PFSK-1 (cell line): ENCODE measurements around the gene DISP3.

ENCODE experiments used
- FOXP2 ChIP-seq: optimal IDR thresholded peaks from 2 replicates; pipeline ENCODE3; 2011; ENCODE audit warnings: borderline replicate concordance, control low read depth, inconsistent platforms; ENCODE audit not compliant: insufficient read depth; ENCODE audit errors: extremely low read length, extremely low read depth
- POLR2AphosphoS5 ChIP-seq: IDR thresholded peaks from 2 replicates; pipeline ENCODE4 v1.6.1; 2012; ENCODE audit warnings: low read depth, mild to moderate bottlenecking, control low read depth, low read length, moderate library complexity
- SIN3A ChIP-seq: IDR thresholded peaks from 2 replicates; pipeline ENCODE4 v1.6.1; 2012; ENCODE audit warnings: mild to moderate bottlenecking, low read length, moderate library complexity, borderline replicate concordance; ENCODE audit not compliant: insufficient read depth
- TAF1 ChIP-seq: IDR thresholded peaks from 2 replicates; pipeline ENCODE4 v1.6.1; 2012; ENCODE audit warnings: low read length, control low read depth, borderline replicate concordance; ENCODE audit not compliant: insufficient read depth
- TF ChIP-seq, protein P1 (sequence below), 2 experiments: IDR thresholded peaks; 2 replicates each; pipeline versions ENCODE4 v1.6.1 to v1.8.0; 2011 to 2012; ENCODE audit warnings: low read depth in 2 of 2, low read length in 2 of 2, control low read depth in 1 of 2, inconsistent platforms in 1 of 2, mild to moderate bottlenecking in 1 of 2, moderate library complexity in 1 of 2; ENCODE audit not compliant: insufficient read depth in 1 of 2

Gene DISP3

DNA sequence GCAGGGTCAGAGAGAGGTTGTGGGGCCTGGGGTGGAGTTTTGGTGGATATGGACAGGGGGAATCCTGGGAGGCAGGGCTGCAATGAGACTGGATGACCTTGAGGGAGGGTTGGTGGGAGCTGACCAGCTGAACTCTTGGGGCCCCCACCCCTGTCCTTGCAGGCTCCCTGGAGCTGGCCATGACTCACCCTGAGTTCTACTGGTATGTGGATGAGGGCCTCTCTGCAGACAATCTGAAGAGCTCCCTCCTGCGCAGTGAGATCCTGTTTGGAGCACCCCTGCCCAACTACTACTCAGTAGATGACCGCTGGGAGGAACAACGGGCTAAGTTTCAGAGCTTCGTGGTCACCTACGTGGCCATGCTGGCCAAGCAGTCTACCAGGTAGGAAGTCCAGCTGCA is 23.6 kb downstream of the DISP3 start:
- no peak for TF ChIP-seq POLR2AphosphoS5
- no peak for TF ChIP-seq FOXP2
- TF ChIP-seq, protein P1, sequence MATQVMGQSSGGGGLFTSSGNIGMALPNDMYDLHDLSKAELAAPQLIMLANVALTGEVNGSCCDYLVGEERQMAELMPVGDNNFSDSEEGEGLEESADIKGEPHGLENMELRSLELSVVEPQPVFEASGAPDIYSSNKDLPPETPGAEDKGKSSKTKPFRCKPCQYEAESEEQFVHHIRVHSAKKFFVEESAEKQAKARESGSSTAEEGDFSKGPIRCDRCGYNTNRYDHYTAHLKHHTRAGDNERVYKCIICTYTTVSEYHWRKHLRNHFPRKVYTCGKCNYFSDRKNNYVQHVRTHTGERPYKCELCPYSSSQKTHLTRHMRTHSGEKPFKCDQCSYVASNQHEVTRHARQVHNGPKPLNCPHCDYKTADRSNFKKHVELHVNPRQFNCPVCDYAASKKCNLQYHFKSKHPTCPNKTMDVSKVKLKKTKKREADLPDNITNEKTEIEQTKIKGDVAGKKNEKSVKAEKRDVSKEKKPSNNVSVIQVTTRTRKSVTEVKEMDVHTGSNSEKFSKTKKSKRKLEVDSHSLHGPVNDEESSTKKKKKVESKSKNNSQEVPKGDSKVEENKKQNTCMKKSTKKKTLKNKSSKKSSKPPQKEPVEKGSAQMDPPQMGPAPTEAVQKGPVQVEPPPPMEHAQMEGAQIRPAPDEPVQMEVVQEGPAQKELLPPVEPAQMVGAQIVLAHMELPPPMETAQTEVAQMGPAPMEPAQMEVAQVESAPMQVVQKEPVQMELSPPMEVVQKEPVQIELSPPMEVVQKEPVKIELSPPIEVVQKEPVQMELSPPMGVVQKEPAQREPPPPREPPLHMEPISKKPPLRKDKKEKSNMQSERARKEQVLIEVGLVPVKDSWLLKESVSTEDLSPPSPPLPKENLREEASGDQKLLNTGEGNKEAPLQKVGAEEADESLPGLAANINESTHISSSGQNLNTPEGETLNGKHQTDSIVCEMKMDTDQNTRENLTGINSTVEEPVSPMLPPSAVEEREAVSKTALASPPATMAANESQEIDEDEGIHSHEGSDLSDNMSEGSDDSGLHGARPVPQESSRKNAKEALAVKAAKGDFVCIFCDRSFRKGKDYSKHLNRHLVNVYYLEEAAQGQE (IDR thresholded peaks at IDR 0.05; ENCODE audit: insufficient read depth in 1 of 2, low read depth in 2 of 2, low read length in 2 of 2) = no peak
- no peak for TF ChIP-seq TAF1
- TF ChIP-seq SIN3A = no peak

DNA sequence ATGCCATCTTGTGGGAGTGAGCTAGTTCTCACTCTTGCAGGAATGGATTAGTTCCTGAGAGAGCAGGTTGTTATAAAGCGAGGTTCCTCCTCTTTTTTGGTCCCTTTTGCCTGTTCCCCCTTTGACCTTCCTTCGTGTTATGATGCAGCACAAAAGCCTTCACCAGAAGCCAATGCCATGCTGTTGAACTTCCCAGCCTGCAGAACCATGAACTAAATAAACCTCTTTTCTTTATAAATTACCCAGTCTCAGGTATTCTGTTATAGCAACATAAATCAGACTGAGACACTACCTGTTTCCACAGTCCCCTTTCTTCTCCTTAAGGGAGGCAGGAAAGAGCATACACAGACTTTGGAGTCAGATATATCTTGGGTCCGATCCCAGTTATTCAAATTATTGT is 25.6 kb downstream of the DISP3 start:
- no peak for TF ChIP-seq SIN3A
- TF ChIP-seq, protein P1 (IDR thresholded peaks at IDR 0.05; ENCODE audit: insufficient read depth in 1 of 2, low read depth in 2 of 2, low read length in 2 of 2) = no peak
- no peak for TF ChIP-seq POLR2AphosphoS5
- no peak for TF ChIP-seq TAF1
- TF ChIP-seq FOXP2 = no peak

DNA sequence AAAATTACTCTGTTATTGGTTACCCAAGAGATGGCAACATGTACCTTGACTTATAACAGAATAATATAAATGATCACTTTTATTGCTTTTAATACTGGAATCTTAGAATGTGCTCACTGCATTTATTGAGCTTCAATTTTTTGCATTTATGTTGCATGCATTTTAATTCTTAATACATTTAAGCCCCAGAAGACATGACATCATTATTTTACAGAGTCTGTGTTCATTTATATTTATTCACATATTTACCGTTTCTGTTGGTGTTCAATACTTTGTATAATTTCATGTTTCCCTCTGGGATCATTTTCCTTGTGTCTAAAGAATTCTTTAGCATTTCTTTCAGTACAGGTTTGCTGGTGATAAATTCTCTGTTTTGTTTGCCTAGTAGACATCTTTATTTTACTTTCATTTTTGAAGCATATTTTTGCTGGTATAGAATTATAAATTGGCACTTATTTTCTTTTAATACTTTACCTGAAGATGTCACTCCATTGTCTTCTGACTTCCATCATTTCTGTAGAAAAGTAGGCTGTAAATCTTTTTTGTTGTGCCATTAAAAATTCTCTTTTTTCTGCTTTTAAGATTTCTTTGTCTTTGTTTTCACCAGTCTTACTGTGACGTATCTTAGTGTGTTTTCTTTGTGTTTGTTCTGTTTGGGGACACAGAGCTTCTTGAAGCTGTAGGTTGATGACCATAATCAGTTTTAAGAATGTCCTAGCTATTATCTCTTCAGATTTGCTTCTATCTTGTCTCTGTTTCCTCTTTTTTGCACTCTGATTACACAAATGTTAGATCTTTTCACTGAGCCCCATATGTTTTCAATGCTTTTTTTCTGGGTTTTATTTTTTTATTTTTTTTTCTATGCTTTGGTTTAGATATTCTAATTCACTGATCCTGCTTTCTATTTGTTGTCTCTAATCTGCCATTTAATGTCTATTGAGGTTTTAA is 26.9 kb downstream of the DISP3 start:
- no peak for TF ChIP-seq FOXP2
- TF ChIP-seq POLR2AphosphoS5 = no peak
- TF ChIP-seq, protein P1 (IDR thresholded peaks at IDR 0.05; ENCODE audit: insufficient read depth in 1 of 2, low read depth in 2 of 2, low read length in 2 of 2) = no peak
- no peak for TF ChIP-seq TAF1

DNA sequence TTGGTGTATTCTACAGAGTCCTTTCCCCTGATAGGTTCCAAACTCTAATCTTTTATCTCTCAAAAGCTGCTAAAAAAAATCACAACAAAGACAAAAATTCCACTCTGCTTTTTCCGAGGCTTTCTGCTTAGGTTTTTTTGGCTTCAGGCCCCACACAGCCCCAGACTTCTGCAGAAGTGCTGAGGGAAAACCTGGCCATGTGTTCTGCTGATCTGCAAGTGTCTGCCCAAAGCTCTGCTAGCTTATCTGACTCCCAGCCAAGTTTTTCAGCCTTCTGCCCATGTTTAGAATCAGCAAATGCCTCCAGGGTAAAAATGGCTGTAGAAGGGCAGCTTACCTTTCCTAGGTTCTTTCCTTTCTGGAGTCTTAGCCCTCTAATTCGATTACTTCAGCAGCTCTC is 28.4 kb downstream of the DISP3 start:
- TF ChIP-seq FOXP2 (no peak), SIN3A (no peak), POLR2AphosphoS5 (no peak), TAF1 (no peak)
- TF ChIP-seq, protein P1 (IDR thresholded peaks at IDR 0.05; ENCODE audit: insufficient read depth in 1 of 2, low read depth in 2 of 2, low read length in 2 of 2) = no peak
